GM21528 (cell line): ENCODE data around the gene PSMA6.
"Not testable (repeated sequence)": the region's sequence is repeated elsewhere in the genome, so short reads cannot be mapped to it uniquely, and the experiment has no call there.

Source experiments
- ATAC-seq: cut with Tn5 transposase; IDR thresholded peaks from one replicate; pipeline ENCODE4 v1.9.1; 2021; ENCODE audit warnings: mild to moderate bottlenecking, moderate library complexity; ENCODE audit not compliant: unreplicated experiment, low FRiP score

The PSMA6 gene

GRCh38 chr14:35281341-35281740, 10.8 kb upstream of the PSMA6 start:
- no peak for ATAC-seq

DNA sequence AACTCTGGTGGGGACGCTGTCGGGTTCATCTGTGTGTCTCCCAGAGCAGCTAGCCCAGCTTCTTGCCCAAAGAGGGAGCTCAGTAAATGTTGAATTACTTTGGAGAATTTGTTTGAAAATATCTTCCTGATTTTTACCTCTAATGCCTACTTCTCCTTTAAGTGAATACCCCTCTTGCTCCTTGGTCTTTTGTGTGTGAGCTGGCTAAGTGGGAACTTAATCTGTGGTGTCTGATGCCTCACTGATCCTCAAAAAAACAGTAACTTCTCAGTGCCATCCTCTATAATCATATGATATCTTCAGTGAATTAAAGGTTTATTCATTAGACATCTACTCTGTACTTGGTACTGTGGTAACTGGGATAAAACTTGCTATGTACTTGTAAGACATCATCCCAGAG, 7.7 kb upstream of the PSMA6 start:
- ATAC-seq: no peak

DNA sequence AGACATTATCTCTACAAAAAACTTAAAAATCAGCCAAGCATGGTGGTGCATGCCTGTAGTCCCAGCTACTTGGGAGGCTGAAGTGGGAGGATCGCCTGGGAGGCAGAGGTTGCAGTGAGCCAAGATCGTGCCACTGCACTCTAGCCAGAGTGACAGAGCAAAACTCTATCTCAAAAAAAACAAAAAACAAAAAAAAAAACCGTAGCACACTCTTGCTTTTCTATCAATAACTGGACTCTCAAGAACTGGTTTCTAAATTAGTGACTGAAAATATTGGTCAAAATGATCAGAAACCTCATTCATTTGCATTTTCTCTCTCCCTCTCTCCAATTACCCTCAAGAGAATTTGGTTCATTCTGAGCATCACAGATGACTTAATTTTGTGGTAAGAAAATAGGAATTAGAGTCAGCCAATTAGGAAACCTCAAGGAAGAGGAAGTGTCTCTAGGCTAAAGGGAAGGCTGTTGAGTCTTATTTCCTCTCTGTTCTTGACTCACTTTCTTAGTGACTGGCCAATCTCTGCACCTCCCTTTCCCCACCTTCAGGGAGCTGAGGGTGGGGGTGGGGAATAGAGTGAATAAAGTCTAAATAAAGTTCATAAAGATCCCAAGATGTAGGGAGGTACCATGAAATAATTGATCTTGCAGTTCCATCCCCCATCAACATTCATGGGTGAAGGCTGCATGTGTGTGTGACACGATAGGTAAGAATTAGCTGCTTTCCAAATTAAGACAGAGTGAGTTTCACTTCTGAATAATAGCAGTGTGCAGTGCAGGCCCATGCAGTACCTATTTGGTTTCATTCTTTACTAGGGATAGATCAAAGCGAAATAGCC, 6.8 kb upstream of the PSMA6 start:
- peak; percentile 79 for ATAC-seq

GRCh38 chr14:35286003-35286600, 6.1 kb upstream of the PSMA6 start:
- peak; percentile 15 for ATAC-seq

DNA sequence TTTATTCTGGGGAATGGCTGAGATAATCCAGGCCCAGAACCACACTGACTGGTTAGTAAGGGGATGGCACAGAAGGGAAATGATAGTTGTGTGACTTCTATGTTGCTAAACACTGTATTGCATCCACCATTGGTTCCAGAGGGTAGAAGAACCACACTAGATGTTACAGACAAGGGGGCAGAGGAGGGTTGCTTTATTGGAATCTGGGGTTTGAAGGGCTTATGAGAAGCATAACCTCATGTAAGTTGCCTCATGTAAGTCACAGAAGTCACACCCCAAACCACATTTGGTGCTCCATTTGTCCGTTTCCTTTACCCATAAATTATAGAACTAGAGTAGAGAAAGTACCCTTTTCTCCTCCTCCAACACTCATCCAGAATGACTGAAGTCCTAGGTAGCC, 5.5 kb upstream of the PSMA6 start:
- no peak for ATAC-seq

- ATAC-seq: no peak
These were observed 4.7 kb upstream of the PSMA6 start for GRCh38 chr14:35287431-35288013.

DNA sequence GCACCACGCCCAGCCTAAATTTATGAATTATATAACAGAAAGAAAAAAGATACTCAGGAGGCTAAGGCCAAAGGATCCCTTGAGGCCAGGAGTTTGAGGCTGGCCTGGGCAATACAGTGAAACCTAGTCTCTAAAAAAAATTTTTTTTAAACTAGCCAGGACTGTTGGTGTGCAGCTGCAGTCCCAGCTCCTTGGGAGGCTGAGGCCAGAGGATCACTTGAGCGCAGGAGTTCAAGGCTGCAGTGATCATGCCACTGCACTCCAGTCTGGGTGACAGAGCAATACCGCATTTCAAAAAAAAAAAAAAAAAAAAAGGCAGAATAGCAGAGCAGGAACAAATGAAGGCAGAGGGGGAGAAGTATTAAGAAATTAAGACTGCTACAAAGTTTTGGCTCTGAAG, 2.6 kb upstream of the PSMA6 start:
- ATAC-seq: no peak

- ATAC-seq: no peak
These were observed 784 bp downstream of the PSMA6 start for GRCh38 chr14:35292770-35293561.

GRCh38 chr14:35295845-35296161, 3.6 kb downstream of the PSMA6 start:
- ATAC-seq: no peak

- no peak for ATAC-seq
These were observed 4.4 kb downstream of the PSMA6 start for GRCh38 chr14:35296545-35296944.

GRCh38 chr14:35297706-35298105, 5.5 kb downstream of the PSMA6 start:
- no peak for ATAC-seq

- no peak for ATAC-seq
These were observed 6.2 kb downstream of the PSMA6 start for GRCh38 chr14:35298351-35298750.

DNA sequence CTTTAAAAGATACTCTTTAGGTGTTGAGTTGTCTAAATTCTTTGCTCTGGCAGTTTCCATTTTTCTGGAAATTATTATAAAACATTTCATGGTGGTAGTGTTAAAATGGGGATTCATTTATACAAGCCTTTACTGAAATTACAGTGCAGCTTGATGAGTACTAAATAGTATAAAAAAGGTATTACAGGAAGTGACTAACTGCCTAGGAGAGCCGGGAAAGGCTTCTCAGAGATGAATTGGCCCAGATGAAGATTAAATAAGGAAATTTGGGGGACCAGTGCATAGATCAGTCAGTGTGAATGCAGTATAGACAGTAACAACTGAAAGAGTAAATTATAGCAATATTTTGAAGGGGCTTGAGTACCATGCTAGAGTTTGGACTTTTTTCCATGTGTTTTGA, 7.5 kb downstream of the PSMA6 start:
- ATAC-seq: no peak

DNA sequence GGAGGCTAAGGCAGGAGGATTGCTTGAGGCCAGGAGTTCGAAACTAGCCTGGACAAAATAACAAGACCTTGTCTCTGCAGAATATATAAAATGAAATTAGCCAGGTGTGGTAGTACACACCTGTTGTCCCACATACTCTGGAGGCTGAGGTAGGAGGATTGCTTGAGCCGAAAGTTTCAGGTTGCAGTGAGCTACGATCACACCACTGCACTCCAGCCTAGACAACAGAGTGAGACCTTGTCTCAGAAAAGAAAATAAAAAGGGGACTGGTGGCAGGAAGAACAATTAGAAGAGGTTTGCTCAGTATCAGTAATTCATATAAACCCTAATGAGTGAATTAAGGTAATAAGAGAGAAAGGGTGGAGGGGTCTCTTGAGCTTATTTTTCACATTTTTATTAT, 8.0 kb downstream of the PSMA6 start:
- no peak for ATAC-seq

- not testable (repeated sequence) for ATAC-seq
These were observed 9.2 kb downstream of the PSMA6 start for GRCh38 chr14:35301334-35301733.

DNA sequence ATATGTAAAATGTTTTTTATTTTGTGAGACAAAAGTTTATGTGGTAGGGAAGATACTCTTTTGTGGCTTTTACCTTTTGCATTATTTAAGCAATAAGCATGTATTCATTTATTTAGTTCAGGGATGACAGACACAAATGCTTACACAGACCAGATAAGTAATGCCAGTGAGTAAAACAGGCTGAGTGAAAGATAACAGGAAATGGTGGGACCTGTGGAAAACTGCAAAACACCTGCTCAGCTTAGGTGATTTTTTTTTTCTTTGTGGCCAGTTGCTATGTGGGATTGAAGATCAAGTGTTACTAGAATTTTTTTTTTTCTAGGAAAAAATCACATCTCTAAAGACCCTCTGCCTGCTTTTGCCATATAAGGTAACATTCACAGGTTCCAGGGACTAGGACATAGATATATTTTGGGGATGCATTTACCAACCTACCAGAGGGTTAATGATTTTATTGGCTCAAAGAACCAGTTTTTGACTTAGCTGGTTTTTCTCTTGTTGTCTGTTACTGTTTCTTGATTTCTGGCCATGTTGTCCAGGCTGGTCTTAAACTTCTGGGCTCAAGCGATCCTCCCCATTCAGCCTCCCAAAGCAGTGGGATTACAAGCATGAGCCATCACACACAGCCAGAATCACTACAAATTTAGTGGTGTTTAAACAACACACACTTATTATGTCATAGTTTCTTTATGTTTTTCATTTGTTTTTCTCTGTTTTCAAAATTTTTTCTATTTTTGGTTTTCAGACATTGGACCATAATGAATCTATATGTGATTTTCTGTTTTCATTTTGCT, 9.8 kb downstream of the PSMA6 start:
- ATAC-seq: no peak

DNA sequence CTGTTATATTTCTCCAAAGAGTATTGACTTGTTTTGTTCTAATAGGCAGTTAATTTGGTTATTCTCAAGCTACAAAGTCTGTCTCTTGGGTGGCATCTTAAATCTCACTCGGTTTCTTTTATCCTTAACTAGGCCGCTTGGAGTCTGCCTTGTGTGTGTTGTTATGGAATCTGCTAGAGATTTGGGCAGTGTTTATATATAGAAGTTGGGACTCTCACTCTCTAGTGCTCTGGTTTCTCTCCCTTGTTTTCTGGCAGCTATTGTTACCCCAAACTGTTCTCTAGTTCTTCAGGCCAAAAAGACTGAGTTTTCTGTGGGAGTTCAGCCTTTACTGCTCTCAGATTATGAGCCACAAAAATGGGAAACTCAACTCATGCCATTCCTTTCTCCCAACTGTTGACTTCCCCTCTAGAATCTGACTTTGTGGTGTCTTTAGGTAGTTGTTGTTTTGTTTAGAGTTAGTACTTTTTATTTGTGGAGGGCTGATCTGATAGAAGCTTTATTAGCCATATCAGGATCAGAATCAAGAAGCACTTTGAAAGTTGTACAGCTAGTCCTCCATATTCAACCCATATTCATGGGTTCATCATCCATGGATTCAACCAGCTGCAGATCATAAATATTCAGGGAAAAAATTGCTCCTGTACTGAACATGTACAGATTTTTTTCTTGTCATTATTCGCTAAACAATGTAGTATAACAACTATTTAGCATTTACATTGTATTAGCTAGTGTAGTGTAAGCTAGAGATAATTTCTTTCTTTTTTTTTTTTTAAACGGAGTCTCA, 11.2 kb downstream of the PSMA6 start:
- ATAC-seq: no peak

DNA sequence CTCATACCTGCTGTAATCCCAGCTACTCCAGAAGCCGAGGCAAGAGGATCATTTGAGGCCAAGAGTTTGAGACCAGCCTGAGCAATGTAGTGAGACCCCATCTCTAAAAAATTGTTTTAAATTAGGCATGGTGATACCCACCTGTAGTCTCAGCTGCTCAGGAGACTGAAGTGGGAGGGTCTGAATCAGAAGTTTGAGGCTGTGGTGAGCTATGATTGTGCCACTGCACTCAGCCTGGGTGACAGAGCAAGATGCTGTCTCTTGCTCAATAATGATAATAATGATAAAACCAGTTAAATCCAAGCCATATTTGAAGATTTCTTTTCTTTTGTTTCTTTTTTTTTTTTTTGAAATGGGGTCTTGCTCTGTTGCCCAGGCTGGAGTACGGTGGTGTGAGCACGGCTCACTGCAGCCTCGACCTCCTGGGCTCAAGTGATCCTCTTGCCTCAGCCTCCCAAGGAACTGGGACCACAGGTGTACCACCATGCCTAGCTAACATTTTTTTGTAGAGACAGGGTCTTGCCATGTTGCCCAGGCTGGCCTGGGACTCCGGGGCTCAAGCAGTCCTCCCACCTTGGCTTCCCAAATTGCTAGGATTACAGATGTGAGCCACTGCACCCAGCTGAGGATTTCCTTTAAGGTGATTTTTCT, 12.8 kb downstream of the PSMA6 start:
- no peak for ATAC-seq

DNA sequence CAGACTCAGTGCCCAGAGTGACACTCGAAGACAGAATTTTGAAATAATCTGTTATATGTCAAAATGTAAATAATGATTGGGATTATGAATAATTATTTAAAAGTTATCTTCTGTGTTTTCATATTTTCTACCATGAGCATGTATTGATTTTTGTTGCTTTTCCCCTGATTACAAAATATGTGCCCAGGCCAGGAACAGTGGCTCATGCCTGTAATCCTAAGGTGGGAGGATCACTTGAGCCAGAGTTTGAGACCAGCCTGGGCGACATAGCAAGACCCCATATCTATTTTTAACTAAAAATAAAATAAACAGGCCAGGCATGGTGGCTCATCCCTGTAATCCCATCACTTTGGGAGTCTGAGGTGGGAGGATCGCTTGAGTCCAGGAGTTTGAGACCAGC, 13.5 kb downstream of the PSMA6 start:
- ATAC-seq: no peak
